HG03060 (cell line): ENCODE measurements around the gene CRY1.
"Not testable (repeated sequence)": the region's sequence is repeated elsewhere in the genome, so short reads cannot be mapped to it uniquely, and the experiment has no call there.

ENCODE experiments used
- ATAC-seq: cut with Tn5 transposase; IDR thresholded peaks from one replicate; pipeline ENCODE4 v1.9.1; 2021; ENCODE audit warnings: low read depth, moderate number of reproducible peaks; ENCODE audit not compliant: unreplicated experiment

CRY1 gene

GRCh38 chr12:107073266-107073665 lies 20.1 kb downstream of the CRY1 start:
- ATAC-seq = not testable (repeated sequence)

GRCh38 chr12:107066691-107067090 lies 26.7 kb downstream of the CRY1 start:
- ATAC-seq = no peak

GRCh38 chr12:107064687-107065086 lies 28.7 kb downstream of the CRY1 start:
- ATAC-seq = no peak

- no peak for ATAC-seq
These were observed 29.1 kb downstream of the CRY1 start for GRCh38 chr12:107064243-107064642.

GRCh38 chr12:107058190-107058589 lies 35.2 kb downstream of the CRY1 start:
- no peak for ATAC-seq

DNA sequence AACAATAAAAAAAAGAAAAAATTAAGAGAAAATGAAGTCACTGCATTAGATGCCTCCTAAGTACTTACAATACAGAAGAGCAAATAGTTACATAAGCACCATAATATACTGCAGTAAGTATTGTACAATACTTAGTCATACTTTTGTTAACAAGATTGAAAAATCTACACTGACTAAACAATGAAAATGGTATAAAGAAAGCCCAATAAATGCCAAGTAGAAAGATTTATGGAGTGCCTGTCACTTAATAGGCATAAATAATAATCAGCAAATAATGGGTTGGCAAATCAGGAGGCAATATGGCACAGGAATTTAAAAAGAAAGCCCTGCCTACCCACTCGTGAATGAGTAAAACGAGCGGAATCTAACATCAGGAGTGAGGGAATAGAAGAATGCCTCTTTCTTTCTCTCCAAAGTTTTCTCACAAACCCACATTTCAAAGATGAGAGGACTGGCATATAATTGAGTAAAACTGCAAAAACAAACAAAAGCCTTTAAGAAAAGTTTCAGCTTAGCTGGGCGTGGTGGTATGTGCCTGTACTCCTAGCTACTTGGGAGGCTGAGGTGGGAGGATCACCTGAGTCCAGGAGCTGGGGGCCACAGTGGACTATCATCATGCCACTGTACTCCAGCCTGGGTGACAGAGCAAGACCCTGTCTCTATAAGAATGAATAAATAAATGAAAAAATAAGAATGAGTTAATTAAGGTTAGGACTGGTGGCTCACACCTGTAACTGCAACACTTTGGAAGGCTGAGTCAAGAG lies 36.1 kb downstream of the CRY1 start:
- no peak for ATAC-seq

DNA sequence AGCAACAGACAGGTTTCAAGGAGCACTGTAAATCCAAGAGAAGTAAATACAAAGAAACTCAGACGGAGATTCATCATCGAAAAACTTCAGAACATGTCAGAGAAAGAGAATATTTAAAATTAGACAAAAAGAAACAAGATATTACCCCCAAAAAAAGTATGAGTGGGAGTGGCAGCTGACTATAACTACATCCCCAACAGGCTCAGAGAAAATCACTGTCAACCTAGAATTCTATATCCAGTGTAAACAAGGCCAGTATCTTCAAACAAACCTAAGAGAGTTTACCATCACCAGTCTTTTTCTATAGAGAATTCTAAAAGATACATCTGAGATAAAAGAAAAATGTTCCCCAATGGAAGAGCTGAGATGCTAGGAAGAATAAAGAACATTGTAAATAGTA lies 39.6 kb downstream of the CRY1 start:
- ATAC-seq = no peak

- ATAC-seq = no peak
These were observed 48.2 kb downstream of the CRY1 start for GRCh38 chr12:107045186-107045585.

DNA sequence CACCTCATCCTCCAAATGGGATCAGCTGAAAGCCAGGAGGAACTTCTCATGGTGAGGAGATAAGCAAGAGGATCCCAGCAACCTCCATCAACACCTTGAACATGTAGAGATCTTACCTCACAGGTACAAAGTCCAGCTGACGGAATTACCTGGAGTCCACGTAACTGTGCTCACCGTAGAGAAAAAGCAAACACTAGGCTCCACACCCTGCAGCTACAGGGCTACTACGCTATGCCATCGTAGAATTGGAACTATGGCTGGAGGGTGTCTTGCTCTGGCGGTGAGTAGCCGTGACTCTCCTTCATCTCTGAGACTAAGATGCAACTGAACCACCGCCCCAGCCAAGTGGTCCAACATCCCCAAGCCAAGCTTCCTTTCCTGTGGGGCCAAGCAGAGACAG lies 50.5 kb downstream of the CRY1 start:
- no peak for ATAC-seq

GRCh38 chr12:107035733-107036132 lies 57.6 kb downstream of the CRY1 start:
- ATAC-seq = no peak

DNA sequence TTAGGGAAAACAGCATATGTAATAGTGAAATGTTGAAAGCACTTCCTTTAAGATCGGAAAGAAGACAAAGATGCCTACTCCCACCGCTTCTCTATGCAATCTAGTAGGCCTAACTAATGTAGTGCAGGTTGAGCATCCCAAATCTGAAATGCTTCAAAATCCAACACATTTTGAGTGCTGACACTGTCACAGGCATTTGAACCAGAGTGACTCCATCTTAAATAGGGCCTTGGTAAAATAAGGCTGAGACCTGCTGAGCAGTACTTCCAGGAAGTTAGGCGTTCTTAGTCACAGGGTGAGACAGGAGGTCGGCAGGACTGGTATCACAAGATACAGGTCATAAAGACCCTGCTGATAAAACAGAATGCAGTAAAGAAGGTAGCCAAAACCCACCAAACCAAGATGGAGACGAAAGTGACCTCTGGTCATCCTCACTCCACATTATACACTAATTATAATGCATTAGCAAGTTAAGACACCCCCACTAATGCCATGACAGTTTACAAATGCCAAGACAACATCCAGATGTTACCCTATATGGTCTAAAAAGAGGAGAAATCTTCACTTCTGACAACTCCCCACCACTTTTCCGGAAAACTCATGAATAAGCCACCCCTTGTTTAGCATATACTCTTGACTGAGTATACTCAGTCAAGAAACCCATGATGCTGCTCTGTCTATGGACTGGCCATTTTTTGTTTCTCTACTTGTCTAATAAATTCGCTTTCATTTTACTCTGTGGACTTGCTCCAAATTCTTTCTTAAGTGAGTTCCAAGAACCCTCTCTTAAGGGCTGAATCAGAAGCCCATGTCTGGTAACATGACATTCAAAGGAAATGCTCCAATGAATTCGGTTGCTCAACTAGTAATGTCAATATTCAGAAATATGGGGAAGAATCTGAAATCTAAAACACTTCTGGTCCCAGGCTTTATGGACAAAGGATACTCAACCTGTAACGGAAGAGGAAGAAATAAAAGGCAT lies 59.3 kb downstream of the CRY1 start:
- no peak for ATAC-seq

GRCh38 chr12:107032266-107032665 lies 61.1 kb downstream of the CRY1 start:
- no peak for ATAC-seq

DNA sequence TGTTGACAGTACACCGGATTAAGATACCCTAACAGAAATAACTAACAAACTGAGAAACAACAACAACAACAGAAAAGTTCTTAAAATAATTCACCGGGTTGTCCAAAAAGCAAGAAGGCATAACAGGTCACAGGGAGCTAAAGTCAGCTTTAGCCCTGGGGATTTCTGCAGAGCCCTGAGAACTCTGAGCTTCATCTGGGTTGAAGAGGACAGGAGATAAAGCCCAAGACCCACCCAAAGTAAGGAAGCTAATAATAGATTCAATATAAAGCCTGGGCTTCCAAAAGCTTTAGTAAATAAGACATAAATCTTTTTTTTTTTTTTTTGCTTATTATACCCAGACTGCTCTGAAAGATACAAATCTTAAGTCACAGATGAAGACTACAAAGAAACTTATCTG lies 62.3 kb downstream of the CRY1 start:
- no peak for ATAC-seq

- no peak for ATAC-seq
These were observed 64.3 kb downstream of the CRY1 start for GRCh38 chr12:107029081-107029480.

DNA sequence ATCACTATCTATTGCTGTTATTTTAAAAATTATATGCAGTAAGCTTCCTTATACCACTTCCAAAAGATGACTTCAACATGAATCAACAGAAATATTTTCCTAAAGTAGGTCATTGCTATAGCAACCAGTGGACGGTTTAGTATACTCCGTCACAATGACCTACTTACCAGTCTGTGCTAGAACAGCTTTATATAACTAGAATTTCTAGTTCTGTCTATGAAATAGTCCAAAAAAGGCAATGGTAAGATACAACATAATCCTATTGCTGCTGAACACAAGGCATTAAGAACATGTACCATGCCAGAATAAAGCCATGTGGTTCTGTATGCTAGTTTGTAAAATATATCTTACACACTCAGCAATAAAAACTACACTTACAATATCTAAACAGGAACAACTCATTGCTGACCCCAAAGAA lies 65.7 kb downstream of the CRY1 start:
- no peak for ATAC-seq

DNA sequence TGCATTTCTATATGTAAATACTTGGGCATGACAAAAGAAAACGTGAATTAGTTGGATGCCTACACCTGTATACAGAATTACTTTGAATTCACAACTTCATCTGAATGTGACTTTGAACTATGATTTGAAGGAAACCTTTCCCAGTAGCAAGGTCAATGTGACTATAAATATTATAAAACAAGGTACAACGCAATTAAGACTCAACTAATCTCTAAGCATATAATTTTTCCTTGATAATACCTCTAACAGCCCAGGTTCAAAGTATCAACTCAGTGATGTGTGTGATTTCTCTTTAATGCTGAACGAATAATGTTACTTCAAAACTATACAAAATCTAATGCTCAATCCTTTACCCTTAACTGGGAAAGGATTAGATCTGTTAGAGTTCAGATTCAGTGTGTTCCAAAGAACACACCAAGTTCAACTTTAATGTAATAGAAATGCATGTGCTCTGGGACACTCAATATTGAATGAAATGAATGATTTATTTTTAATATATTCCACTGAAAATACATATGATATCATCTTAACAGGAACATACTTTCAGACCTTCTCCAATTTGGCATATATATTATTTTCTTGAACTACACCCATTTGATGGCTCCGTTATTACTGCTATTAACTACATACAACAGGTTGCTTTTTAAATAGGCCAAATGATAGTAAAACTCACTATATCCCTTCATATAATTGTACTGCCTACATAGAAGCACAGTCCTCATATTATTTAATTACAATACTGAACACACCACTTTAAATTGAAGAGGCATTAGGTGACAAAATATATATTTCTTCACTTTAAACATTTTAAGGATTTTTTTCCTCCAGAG lies 66.3 kb downstream of the CRY1 start:
- ATAC-seq = no peak

GRCh38 chr12:107026356-107026755 lies 67.0 kb downstream of the CRY1 start:
- ATAC-seq = not testable (repeated sequence)

- ATAC-seq = no peak
These were observed 67.7 kb downstream of the CRY1 start for GRCh38 chr12:107025671-107026070.

- no peak for ATAC-seq
These were observed 73.8 kb downstream of the CRY1 start for GRCh38 chr12:107019546-107019945.

DNA sequence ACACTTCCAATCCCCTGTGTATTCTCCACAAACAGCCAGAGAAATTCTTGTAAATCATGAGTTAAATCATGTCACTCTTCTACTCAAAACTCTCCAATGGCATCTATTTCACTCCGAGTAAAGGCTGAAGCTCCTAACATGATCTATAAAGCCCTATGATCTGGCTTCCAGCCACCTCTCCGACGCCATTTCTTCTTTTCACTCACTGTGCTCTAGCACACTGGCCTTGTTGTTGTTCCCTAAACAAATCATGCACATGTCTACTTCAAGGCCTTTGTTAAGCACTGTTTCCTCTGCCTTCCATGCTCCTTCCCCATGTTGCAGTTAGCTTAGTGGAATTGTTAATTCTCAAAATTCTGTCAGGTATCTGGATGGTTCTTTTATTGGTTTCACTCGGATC lies 76.3 kb downstream of the CRY1 start:
- ATAC-seq = no peak

GRCh38 chr12:107014055-107014454 lies 79.3 kb downstream of the CRY1 start:
- ATAC-seq = no peak
